HG02870 (cell line): ENCODE results near the gene IVNS1ABP.
"Not testable (repeated sequence)": the region's sequence is repeated elsewhere in the genome, so short reads cannot be mapped to it uniquely, and the experiment has no call there.

Experiments used
- ATAC-seq: cut with Tn5 transposase; IDR thresholded peaks from one replicate; pipeline ENCODE4 v1.9.1; 2021; ENCODE audit warnings: mild to moderate bottlenecking, moderate library complexity; ENCODE audit not compliant: unreplicated experiment

Gene IVNS1ABP

DNA sequence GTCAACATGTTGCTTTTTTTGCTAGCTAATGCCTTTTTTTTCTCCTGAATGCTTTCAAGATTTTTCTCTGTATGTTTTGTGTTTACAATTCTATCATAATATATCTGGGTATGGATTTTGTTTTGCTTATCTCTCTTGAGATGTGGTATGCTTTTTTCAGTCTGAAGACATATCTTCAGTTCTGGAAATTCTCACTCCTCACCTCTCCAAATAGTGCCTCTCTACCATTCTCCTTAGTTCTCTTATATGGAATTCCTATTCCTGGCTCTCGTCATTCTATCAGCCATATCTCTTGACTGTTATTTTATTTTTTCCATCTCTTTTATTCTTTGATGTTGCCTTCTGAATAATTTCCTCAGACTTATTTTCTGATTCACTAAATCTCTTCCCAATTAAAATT, 58.4 kb downstream of the IVNS1ABP start:
- ATAC-seq = no peak

DNA sequence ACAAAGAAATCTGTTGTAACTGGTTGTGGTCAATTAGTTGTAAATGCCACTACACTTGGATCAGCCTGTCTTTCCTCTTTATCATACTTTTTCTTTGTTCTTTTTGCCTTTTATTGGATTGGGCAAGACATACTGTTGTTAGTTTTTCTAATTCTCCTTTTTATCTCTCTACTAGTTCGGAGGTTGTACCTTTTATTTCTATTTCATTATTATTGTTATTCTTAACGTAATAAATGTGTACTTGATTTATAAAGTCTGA, 59.2 kb downstream of the IVNS1ABP start:
- ATAC-seq = no peak

DNA sequence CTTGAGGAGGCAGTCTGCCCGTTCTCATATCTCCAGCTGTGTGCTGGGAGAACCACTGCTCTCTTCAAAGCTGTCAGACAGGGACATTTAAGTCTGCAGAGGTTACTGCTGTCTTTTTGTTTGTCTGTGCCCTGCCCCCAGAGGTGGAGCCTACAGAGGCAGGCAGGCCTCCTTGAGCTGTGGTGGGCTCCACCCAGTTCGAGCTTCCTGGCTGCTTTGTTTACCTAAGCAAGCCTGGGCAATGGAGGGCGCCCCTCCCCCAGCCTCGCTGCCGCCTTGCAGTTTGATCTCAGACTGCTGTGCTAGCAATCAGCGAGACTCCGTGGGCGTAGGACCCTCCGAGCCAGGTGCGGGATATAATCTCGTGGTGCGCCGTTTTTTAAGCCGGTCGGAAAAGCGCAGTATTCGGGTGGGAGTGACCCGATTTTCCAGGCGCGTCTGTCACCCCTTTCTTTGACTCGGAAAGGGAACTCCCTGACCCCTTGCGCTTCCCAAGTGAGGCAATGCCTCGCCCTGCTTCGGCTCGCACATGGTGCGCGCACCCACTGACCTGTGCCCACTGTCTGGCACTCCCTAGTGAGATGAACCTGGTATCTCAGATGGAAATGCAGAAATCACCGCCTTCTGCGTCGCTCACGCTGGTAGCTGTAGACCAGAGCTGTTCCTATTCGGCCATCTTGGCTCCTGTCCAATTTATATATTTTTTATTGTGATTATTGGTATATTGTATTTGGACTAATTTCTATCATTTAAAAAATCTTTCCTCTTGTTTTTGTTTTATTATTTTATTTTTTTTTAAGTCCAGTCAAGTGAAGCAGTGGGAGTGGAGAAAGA, 59.7 kb downstream of the IVNS1ABP start:
- ATAC-seq = not testable (repeated sequence)

DNA sequence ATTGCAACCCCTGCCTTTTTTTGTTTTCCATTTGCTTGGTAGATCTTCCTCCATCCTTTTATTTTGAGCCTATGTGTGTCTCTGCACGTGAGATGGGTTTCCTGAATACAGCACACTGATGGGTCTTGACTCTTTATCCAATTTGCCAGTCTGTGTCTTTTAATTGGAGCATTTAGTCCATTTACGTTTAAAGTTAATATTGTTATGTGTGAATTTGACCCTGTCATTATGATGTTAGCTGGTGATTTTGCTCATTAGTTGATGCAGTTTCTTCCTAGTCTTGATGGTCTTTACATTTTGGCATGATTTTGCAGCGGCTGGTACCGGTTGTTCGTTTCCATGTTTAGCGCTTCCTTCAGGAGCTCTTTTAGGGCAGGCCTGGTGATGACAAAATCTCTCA, 61.4 kb downstream of the IVNS1ABP start:
- not testable (repeated sequence) for ATAC-seq

DNA sequence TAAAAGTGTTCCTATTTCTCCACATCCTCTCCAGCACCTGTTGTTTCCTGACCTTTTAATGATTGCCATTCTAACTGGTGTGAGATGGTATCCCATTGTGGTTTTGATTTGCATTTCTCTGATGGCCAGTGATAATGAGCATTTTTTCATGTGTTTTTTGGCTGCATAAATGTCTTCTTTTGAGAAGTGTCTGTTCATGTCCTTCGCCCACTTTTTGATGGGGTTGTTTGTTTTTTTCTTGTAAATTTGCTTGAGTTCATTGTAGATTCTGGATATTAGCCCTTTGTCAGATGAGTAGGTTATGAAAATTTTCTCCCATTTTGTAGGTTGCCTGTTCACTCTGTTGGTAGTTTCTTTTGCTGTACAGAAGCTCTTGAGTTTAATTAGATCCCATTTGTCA, 64.6 kb downstream of the IVNS1ABP start:
- not testable (repeated sequence) for ATAC-seq

DNA sequence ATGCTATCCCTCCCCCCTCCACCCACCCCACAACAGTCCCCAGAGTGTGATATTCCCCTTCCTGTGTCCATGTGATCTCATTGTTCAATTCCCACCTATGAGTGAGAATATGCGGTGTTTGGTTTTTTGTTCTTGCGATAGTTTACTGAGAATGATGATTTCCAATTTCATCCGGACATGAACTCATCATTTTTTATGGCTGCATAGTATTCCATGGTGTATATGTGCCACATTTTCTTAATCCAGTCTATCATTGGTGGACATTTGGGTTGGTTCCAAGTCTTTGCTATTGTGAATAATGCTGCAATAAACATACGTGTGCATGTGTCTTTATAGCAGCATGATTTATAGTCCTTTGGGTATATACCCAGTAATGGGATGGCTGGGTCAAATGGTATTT, 65.1 kb downstream of the IVNS1ABP start:
- ATAC-seq = not testable (repeated sequence)

DNA sequence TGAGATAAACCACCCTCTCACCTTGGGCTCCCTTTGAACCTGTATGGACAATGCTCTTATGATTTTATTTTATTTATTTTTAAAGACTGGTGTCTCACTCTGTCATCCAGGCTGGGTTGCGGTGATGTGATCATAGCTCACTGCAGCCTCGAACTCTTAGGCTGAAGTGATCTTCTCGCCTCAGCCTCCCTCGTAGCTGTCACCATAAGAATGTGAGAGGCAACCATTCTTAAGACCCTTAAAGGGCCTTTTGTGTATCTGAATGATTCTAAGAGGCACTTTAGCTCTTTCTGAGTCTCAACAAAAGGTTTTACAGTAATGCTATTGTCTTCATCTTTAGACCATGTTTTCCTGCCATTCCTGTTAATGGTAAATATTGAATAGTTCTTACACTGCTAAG, 67.0 kb downstream of the IVNS1ABP start:
- ATAC-seq = no peak

DNA sequence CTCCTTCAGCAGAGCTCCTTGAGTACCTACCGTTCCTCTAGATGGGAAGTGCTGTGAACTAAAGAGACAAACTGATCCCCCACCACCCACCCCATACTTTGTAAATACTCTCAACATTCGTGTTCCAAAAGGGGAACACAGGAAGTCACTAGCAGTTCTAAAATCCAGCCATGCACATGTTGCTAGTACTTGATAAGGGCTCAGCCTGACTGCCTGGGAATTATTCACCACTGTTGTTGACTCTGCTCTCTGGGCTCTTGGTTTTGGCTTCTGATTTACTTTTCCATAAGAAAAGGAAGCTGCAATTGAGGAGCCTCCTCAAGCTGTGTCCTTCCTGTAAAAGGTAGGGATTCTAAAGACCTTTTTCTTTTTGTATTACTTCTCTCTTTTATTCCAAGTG, 67.5 kb downstream of the IVNS1ABP start:
- no peak for ATAC-seq
